GM12878 (cell line): ENCODE results near the gene IL3RA.
"Not testable (repeated sequence)": the region's sequence is repeated elsewhere in the genome, so short reads cannot be mapped to it uniquely, and the experiment has no call there.

ENCODE experiments used
- CTCF ChIP-seq, 3 experiments: IDR thresholded peaks in 2 of 3; conservative IDR thresholded peaks in 1 of 3; 2 replicates each; pipeline ENCODE4 v1.5.1; 2011; ENCODE audit warnings: low read depth in 3 of 3, low read length in 3 of 3, mild to moderate bottlenecking in 3 of 3, control low read depth in 2 of 3, moderate library complexity in 2 of 3, inconsistent platforms in 1 of 3, mixed read lengths in 1 of 3; ENCODE audit not compliant: control insufficient read depth in 2 of 3, insufficient read depth in 1 of 3; ENCODE audit errors: extremely low read depth in 1 of 3
- POLR2AphosphoS5 ChIP-seq: IDR thresholded peaks from 2 replicates; pipeline ENCODE4 v1.6.1; 2011; ENCODE audit warnings: mild to moderate bottlenecking, low read length, inconsistent platforms
- TARDBP ChIP-seq: IDR thresholded peaks from 2 replicates; pipeline ENCODE4 v1.6.1; 2016; ENCODE audit warnings: borderline replicate concordance

GRCh38 chrX:1349606-1350005 is 13.0 kb downstream of the IL3RA start:
- not testable (repeated sequence) for TF ChIP-seq POLR2AphosphoS5; TARDBP; CTCF (IDR thresholded peaks at IDR 0.05 in 2 of 3, conservative IDR thresholded peaks at IDR 0.05 in 1 of 3; ENCODE audit: control insufficient read depth in 2 of 3, extremely low read depth in 1 of 3, insufficient read depth in 1 of 3, low read depth in 3 of 3, low read length in 3 of 3)
